IMR-90 (cell line): ENCODE measurements around the gene ZNF827. TPM values are rescaled to one million over a fixed set of nuclear protein-coding genes. Genes with fewer than 3 reads are reported as not detected.

Source experiments
- ATAC-seq: fragments of 200-7000 bp; cut with Tn5 transposase; 2 replicates; pipeline ENCODE4 v1.9.1; 2020; ENCODE audit warnings: low read depth, mild to moderate bottlenecking, moderate library complexity
- BruUV-seq: library from RNA; stranded (reverse); fragments of 400-500 nt; replicated peaks from 2 replicates; lab custom pipeline; 2021; lab: Mats Ljungman, UMichigan
- CTCF ChIA-PET: fragments of 300-600 bp; formaldehyde crosslinking; extraction: SDS; loops from one replicate; lab custom pipeline; 2021; ENCODE audit warnings: antibody characterized with exemption; lab: Yijun Ruan, JAX
- POLR2A ChIA-PET: fragments of 300-600 bp; sonication (Branson Sonifier 250); formaldehyde crosslinking; loops from one replicate; lab custom pipeline; 2022; ENCODE audit warnings: antibody characterized with exemption; ENCODE audit not compliant: unreplicated experiment; lab: Charles Lee
- DNase-seq: peaks from one replicate; pipeline ENCODE4 v3.0.0; 2013
- H2AFZ ChIP-seq: replicated peaks from 2 replicates; pipeline ENCODE3; 2013; ENCODE audit warnings: low read length, mild to moderate bottlenecking; ENCODE audit not compliant: poor library complexity
- H2AK5ac ChIP-seq: 2 replicates; pipeline ENCODE4 v1.6.1; 2013; ENCODE audit warnings: low read depth, low read length, inconsistent platforms
- H2AK9ac ChIP-seq: replicated peaks from 2 replicates; pipeline ENCODE3; 2013; ENCODE audit warnings: mild to moderate bottlenecking, low read depth, low read length, moderate library complexity; ENCODE audit not compliant: poor library complexity
- H2BK120ac ChIP-seq: 2 replicates; pipeline ENCODE4 v1.6.1; 2013; ENCODE audit warnings: low read depth, low read length, inconsistent platforms
- H2BK15ac ChIP-seq: 3 replicates; pipeline ENCODE4 v1.6.1; 2013; ENCODE audit warnings: low read depth, low read length, inconsistent platforms
- H2BK20ac ChIP-seq: 2 replicates; pipeline ENCODE4 v1.6.1; 2013; ENCODE audit warnings: low read depth, mild to moderate bottlenecking, inconsistent platforms, low read length, moderate library complexity
- H2BK5ac ChIP-seq: 2 replicates; pipeline ENCODE4 v1.6.1; 2013; ENCODE audit warnings: mild to moderate bottlenecking, low read depth, low read length, inconsistent platforms; ENCODE audit not compliant: poor library complexity, severe bottlenecking
- H3K14ac ChIP-seq: replicated peaks from 2 replicates; pipeline ENCODE4 v1.6.1; 2013; ENCODE audit warnings: low read depth, low read length, inconsistent platforms
- H3K18ac ChIP-seq: 2 replicates; pipeline ENCODE4 v1.6.1; 2013; ENCODE audit warnings: low read depth, low read length, control low read depth
- H3K23ac ChIP-seq: 2 replicates; pipeline ENCODE4 v1.6.1; 2013; ENCODE audit warnings: low read depth, low read length, inconsistent platforms
- H3K27ac ChIP-seq: 2 replicates; pipeline ENCODE4 v1.5.1; 2013; ENCODE audit warnings: mild to moderate bottlenecking, control low read depth, low read length; ENCODE audit not compliant: insufficient read depth
- H3K27me3 ChIP-seq: 2 replicates; pipeline ENCODE4 v1.6.1; 2013; ENCODE audit warnings: low read length; ENCODE audit not compliant: control insufficient read depth, insufficient read depth
- H3K36me3 ChIP-seq: 2 replicates; pipeline ENCODE4 v1.6.1; 2013; ENCODE audit warnings: low read length, mixed read lengths; ENCODE audit not compliant: control insufficient read depth, insufficient read depth
- H3K4ac ChIP-seq: 2 replicates; pipeline ENCODE4 v1.6.1; 2013; ENCODE audit warnings: low read depth, low read length, inconsistent platforms
- H3K4me1 ChIP-seq: 2 replicates; pipeline ENCODE4 v1.6.1; 2013; ENCODE audit warnings: low read length, mixed read lengths; ENCODE audit not compliant: control insufficient read depth, insufficient read depth
- H3K4me2 ChIP-seq: 2 replicates; pipeline ENCODE4 v1.6.1; 2013; ENCODE audit warnings: low read depth, mild to moderate bottlenecking, control low read depth, low read length, moderate library complexity
- H3K4me3 ChIP-seq: 2 replicates; pipeline ENCODE4 v1.5.1; 2013; ENCODE audit warnings: low read depth, mild to moderate bottlenecking, control low read depth, low read length, moderate library complexity; ENCODE audit not compliant: insufficient read depth
- H3K56ac ChIP-seq: 2 replicates; pipeline ENCODE4 v1.6.1; 2013; ENCODE audit warnings: low read length, inconsistent platforms; ENCODE audit not compliant: insufficient read depth; ENCODE audit errors: extremely low read depth
- H3K79me1 ChIP-seq, 2 experiments: 2 replicates each; pipeline ENCODE4 v1.6.1; 2013; ENCODE audit warnings: low read length in 2 of 2, inconsistent platforms in 1 of 2, low read depth in 1 of 2
- H3K9ac ChIP-seq: 2 replicates; pipeline ENCODE4 v1.6.1; 2013; ENCODE audit warnings: low read depth, low read length, control low read depth
- H3K9me1 ChIP-seq: 2 replicates; pipeline ENCODE4 v1.6.1; 2013; ENCODE audit warnings: low read length, inconsistent platforms; ENCODE audit not compliant: insufficient read depth
- H3K9me3 ChIP-seq: 2 replicates; pipeline ENCODE4 v1.6.1; 2013; ENCODE audit warnings: low read length; ENCODE audit not compliant: control insufficient read depth, insufficient read depth
- H4K20me1 ChIP-seq: 2 replicates; pipeline ENCODE4 v1.6.1; 2013; ENCODE audit warnings: low read length, inconsistent platforms; ENCODE audit not compliant: insufficient read depth
- H4K5ac ChIP-seq: 2 replicates; pipeline ENCODE4 v1.6.1; 2013; ENCODE audit warnings: mild to moderate bottlenecking, low read depth, low read length, control low read depth
- H4K8ac ChIP-seq, 2 experiments: 2 replicates each; pipeline ENCODE4 v1.6.1; 2013; ENCODE audit warnings: low read depth in 2 of 2, low read length in 2 of 2, control low read depth in 1 of 2, inconsistent platforms in 1 of 2
- H4K91ac ChIP-seq: 2 replicates; pipeline ENCODE4 v1.6.1; 2013; ENCODE audit warnings: low read depth, low read length, inconsistent platforms; ENCODE audit not compliant: insufficient read depth
- CEBPB ChIP-seq: IDR thresholded peaks from 2 replicates; pipeline ENCODE4 v1.6.1; 2012; ENCODE audit warnings: low read depth, low read length, improper control_type of control experiment
- CHD1 ChIP-seq: IDR thresholded peaks from 2 replicates; pipeline ENCODE4 v1.6.1; 2012; ENCODE audit warnings: low read depth, low read length, improper control_type of control experiment
- MAFK ChIP-seq: IDR thresholded peaks from 2 replicates; pipeline ENCODE4 v1.6.1; 2012; ENCODE audit warnings: low read depth, low read length, improper control_type of control experiment
- MXI1 ChIP-seq: IDR thresholded peaks from 2 replicates; pipeline ENCODE4 v1.6.1; 2012; ENCODE audit warnings: low read depth, mild to moderate bottlenecking, low read length, moderate library complexity, borderline replicate concordance
- NFE2L2 ChIP-seq: fragments of 150-350 bp; IDR thresholded peaks from 2 replicates; pipeline ENCODE4 v1.6.1; 2016; ENCODE audit warnings: low read depth, mild to moderate bottlenecking, low read length
- POLR2A ChIP-seq: IDR thresholded peaks from 2 replicates; pipeline ENCODE4 v1.6.1; 2012; ENCODE audit warnings: mild to moderate bottlenecking, low read depth, low read length
- RFX5 ChIP-seq: IDR thresholded peaks from 2 replicates; pipeline ENCODE4 v1.8.0; 2012; ENCODE audit warnings: low read depth, mild to moderate bottlenecking, low read length, moderate library complexity
- SMC3 ChIP-seq: fragments of 150-350 bp; IDR thresholded peaks from 2 replicates; pipeline ENCODE4 v1.6.1; 2016; ENCODE audit warnings: low read depth, mild to moderate bottlenecking, antibody characterized with exemption, low read length, moderate library complexity
- WGBS, 2 experiments: methylation state at CpG; one replicate each; pipeline versions ENCODE4 v1.1.5 to v1.1.7; 2013; ENCODE audit warnings: missing lambda C conversion rate in 2 of 2; ENCODE audit not compliant: insufficient read length in 1 of 2; ENCODE audit errors: extremely low coverage in 2 of 2; 5-methylcytosine and 5-hydroxymethylcytosine counted together
- dilution Hi-C: fragments of 300-500 bp; cut with HindIII; formaldehyde crosslinking; loops from one replicate; pipeline ENCODE4 v1.14.3; 2018; ENCODE audit warnings: low sequenced_read_pairs; ENCODE audit not compliant: unreplicated experiment
- in situ Hi-C: fragments of 300-500 bp; cut with MboI; formaldehyde crosslinking; loops from 3 replicates; pipeline ENCODE4 v1.14.3; 2019; ENCODE audit warnings: low sequenced_read_pairs, inconsistent platforms, mixed read lengths
- intact Hi-C: fragments of 100-400 bp; cut with micrococcal nuclease; formaldehyde crosslinking; loops from 2 replicates; pipeline ENCODE4 v1.10.0; 2022
- polyA plus RNA-seq, 3 experiments: library from polyadenylated mRNA; depleted of rRNA; stranded (reverse); fragments of >200 nt; gene quantifications; 2 replicates each; pipeline ENCODE4 v1.2.3, GENCODE V29; 2012; ENCODE audit warnings: low replicate concordance in 1 of 3
- total RNA-seq: library from RNA; depleted of rRNA; stranded (reverse); fragments of >200 nt; gene quantifications from 2 replicates; pipeline ENCODE4 v1.2.3, GENCODE V29; 2012
- TF ChIP-seq, protein P1 (sequence below): fragments of 150-350 bp; IDR thresholded peaks from 2 replicates; pipeline ENCODE4 v1.6.1; 2017; ENCODE audit warnings: mild to moderate bottlenecking, antibody characterized with exemption, low read length, low read depth

ZNF827 gene
- total and polyA plus RNA-seq, 2 of the 4 experiments (the other 2 are of a cell fraction), result 6.6 to 31.7 TPM

DNA sequence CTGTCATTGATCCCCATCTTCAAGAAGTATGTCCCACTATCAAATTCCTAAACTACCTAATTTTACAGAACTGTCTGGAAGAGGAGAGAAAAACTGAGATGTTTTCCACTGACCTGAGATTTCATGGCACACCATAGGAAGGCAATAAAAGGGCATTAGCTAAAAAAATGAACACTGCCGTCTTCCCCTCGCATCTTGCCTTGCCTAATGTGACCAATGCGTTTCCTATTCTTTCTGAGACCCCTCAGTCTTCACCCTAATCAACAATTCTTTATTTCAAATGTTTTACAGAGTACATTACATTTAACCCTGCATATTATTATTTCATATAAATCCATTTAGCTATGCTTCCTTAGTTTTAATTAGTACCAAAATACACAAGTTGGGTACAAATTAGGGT lies 43.6 kb downstream of the ZNF827 start:
- Histone ChIP-seq H4K5ac (no peak overlapping the region), H3K4ac (no peak overlapping the region), H3K23ac (no peak overlapping the region), H4K91ac (no peak overlapping the region), H2BK120ac (no peak overlapping the region), H3K4me3 (no peak overlapping the region), H2AK5ac (no peak overlapping the region), H3K9me3 (no peaks in the 10 kb centered on the region), H3K36me3 (peaks cover 6% of the 10 kb centered on the region), H3K9ac (no peak overlapping the region), H3K14ac (no peak overlapping the region), H3K56ac (no peak overlapping the region), H2AK9ac (no peak overlapping the region), H3K9me1 (peaks cover 2% of the 10 kb centered on the region; the same call in 1 of the 2 replicates), H4K8ac (no peak overlapping the region), H2BK5ac (no peak overlapping the region), H3K4me2 (no peak overlapping the region), H3K18ac (no peak overlapping the region), H2BK20ac (no peak overlapping the region), H3K27ac (no peak overlapping the region), H2AFZ (no peak overlapping the region), H3K4me1 (no peaks in the 10 kb centered on the region; the same call in 1 of the 2 replicates), H4K20me1 (no peaks in the 10 kb centered on the region), H3K79me1 (peaks cover 19 to 41% of the 10 kb centered on the region in 2 experiments), H3K27me3 (no peaks in the 10 kb centered on the region), H2BK15ac (no peak overlapping the region)
- in situ Hi-C loops (no loop called here), dilution Hi-C loops (no loop called here), intact Hi-C loops (no loop called here)
- TF ChIP-seq RFX5 (no peak), SMC3 (no peak), NFE2L2 (no peak), CHD1 (no peak), MAFK (no peak), POLR2A (no peak), MXI1 (no peak), CEBPB (no peak)
- TF ChIP-seq, protein P1, sequence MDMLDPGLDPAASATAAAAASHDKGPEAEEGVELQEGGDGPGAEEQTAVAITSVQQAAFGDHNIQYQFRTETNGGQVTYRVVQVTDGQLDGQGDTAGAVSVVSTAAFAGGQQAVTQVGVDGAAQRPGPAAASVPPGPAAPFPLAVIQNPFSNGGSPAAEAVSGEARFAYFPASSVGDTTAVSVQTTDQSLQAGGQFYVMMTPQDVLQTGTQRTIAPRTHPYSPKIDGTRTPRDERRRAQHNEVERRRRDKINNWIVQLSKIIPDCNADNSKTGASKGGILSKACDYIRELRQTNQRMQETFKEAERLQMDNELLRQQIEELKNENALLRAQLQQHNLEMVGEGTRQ, result no peak
- ATAC-seq (no peak), DNase-seq (no peak)
- WGBS, 2 experiments, result 94% methylated on average over 3 of the region's 3 CpGs; no CpG with 5 or more reads in 1 of the 2 experiments
- ChIA-PET POLR2A (no interaction called here), CTCF (no interaction called here)
- no TSS peak for BruUV-seq
